Measurements from ENCODE around the gene LRRC4. TPM values are rescaled to one million over a fixed set of nuclear protein-coding genes. Genes with fewer than 3 reads are reported as not detected.
A peak's percentile ranks its signal among the peaks of the same experiment; 100 is the strongest.

LRRC4 gene
- total RNA-seq, 1 donor, result 0.72 TPM

- no peak overlapping the region for H3K27ac ChIP-seq (ENCODE audit: low read depth, low read length)
- DNase-seq (ENCODE audit: insufficient read length, low spot score, missing footprints), result no peak
- H3K9me3 ChIP-seq (ENCODE audit: low read depth, low read length), result no peaks in the 10 kb centered on the region
- no peak overlapping the region for H3K4me2 ChIP-seq (ENCODE audit: insufficient read depth, low read length)
- no peaks in the 10 kb centered on the region for H3K36me3 ChIP-seq (ENCODE audit: insufficient read depth, low read length)
- TF ChIP-seq, protein P1, sequence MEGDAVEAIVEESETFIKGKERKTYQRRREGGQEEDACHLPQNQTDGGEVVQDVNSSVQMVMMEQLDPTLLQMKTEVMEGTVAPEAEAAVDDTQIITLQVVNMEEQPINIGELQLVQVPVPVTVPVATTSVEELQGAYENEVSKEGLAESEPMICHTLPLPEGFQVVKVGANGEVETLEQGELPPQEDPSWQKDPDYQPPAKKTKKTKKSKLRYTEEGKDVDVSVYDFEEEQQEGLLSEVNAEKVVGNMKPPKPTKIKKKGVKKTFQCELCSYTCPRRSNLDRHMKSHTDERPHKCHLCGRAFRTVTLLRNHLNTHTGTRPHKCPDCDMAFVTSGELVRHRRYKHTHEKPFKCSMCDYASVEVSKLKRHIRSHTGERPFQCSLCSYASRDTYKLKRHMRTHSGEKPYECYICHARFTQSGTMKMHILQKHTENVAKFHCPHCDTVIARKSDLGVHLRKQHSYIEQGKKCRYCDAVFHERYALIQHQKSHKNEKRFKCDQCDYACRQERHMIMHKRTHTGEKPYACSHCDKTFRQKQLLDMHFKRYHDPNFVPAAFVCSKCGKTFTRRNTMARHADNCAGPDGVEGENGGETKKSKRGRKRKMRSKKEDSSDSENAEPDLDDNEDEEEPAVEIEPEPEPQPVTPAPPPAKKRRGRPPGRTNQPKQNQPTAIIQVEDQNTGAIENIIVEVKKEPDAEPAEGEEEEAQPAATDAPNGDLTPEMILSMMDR (IDR thresholded peaks at IDR 0.05; ENCODE audit: extremely low read depth, low read depth, low read length), result no peak
- peaks cover 21% of the 10 kb centered on the region for H3K4me1 ChIP-seq (ENCODE audit: insufficient read depth, low read length)
- H3K27me3 ChIP-seq (ENCODE audit: insufficient read depth, low read length), result no peaks in the 10 kb centered on the region
- H3K79me2 ChIP-seq (ENCODE audit: insufficient read depth, low read length), result peaks cover 2% of the 10 kb centered on the region
- H2AFZ ChIP-seq (ENCODE audit: low read length), result no peak overlapping the region
- H4K20me1 ChIP-seq (ENCODE audit: insufficient read depth, low read length), result peaks cover 43% of the 10 kb centered on the region
- no peak overlapping the region for H3K4me3 ChIP-seq (ENCODE audit: insufficient read depth, low read length)
Observed at GRCh38 chr7:128059143-128059988, 28.1 kb upstream of the LRRC4 start.

DNA sequence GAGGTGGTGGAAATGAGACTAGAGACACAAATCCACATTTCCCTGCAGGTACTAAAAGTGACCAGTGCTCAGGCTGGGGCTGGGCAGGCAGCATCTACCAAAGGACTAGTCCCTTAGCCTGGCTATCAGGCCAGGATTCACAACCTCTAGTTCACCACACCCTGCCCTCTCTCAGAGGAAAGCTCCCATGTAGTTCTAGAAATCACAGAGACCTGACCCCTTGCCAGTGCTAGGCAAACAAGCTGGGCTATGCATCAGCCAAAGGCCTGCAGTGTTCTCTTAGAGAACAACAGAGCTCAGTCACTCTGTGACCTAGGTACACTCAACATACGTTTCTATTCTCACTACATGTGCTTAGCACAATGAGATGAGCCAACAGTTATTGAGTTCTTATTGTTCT lies 26.7 kb upstream of the LRRC4 start:
- no peak overlapping the region for H3K4me3 ChIP-seq (ENCODE audit: insufficient read depth, low read length)
- peaks cover 2% of the 10 kb centered on the region for H3K79me2 ChIP-seq (ENCODE audit: insufficient read depth, low read length)
- DNase-seq (ENCODE audit: insufficient read length, low spot score, missing footprints), result no peak
- no peaks in the 10 kb centered on the region for H3K9me3 ChIP-seq (ENCODE audit: low read depth, low read length)
- H3K4me2 ChIP-seq (ENCODE audit: insufficient read depth, low read length), result no peak overlapping the region
- peaks cover 3% of the 10 kb centered on the region for H3K36me3 ChIP-seq (ENCODE audit: insufficient read depth, low read length)
- H4K20me1 ChIP-seq (ENCODE audit: insufficient read depth, low read length), result peaks cover 34% of the 10 kb centered on the region
- peak overlapping the region; percentile 70 for H3K27ac ChIP-seq (ENCODE audit: low read depth, low read length)
- peaks cover 21% of the 10 kb centered on the region for H3K4me1 ChIP-seq (ENCODE audit: insufficient read depth, low read length)
- TF ChIP-seq, protein P1 (IDR thresholded peaks at IDR 0.05; ENCODE audit: extremely low read depth, low read depth, low read length), result no peak
- H2AFZ ChIP-seq (ENCODE audit: low read length), result no peak overlapping the region
- no peaks in the 10 kb centered on the region for H3K27me3 ChIP-seq (ENCODE audit: insufficient read depth, low read length)

DNA sequence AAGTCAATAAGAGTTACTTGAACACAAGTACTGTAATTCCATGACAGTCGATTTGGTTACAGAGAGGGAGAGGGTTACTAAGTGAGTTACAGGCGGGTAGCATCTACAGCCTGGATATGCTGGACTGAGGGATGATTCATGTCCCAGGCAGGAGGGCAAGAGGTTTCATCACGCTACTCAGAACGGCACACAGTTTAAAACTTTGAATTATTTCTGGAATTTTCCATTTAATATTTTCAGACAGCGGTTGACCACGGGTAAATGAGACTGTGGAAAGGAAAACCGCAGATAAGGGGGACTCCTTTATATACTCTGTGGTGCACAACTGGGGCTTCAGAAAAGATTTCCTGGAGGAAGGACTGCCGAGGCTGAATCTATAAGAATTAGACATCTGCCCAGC lies 25.7 kb upstream of the LRRC4 start:
- TF ChIP-seq, protein P1 (IDR thresholded peaks at IDR 0.05; ENCODE audit: extremely low read depth, low read depth, low read length), result no peak
- Histone ChIP-seq H3K36me3 (ENCODE audit: insufficient read depth, low read length) (peaks cover 3% of the 10 kb centered on the region), H3K4me2 (ENCODE audit: insufficient read depth, low read length) (peak overlapping the region; percentile 66), H3K27me3 (ENCODE audit: insufficient read depth, low read length) (no peaks in the 10 kb centered on the region), H3K27ac (ENCODE audit: low read depth, low read length) (peak overlapping the region; percentile 70), H3K4me1 (ENCODE audit: insufficient read depth, low read length) (peaks cover 21% of the 10 kb centered on the region), H4K20me1 (ENCODE audit: insufficient read depth, low read length) (peaks cover 35% of the 10 kb centered on the region), H2AFZ (ENCODE audit: low read length) (no peak overlapping the region), H3K9me3 (ENCODE audit: low read depth, low read length) (no peaks in the 10 kb centered on the region), H3K79me2 (ENCODE audit: insufficient read depth, low read length) (peaks cover 4% of the 10 kb centered on the region), H3K4me3 (ENCODE audit: insufficient read depth, low read length) (no peak overlapping the region)
- DNase-seq (ENCODE audit: insufficient read length, low spot score, missing footprints), result peak; percentile 91

DNA sequence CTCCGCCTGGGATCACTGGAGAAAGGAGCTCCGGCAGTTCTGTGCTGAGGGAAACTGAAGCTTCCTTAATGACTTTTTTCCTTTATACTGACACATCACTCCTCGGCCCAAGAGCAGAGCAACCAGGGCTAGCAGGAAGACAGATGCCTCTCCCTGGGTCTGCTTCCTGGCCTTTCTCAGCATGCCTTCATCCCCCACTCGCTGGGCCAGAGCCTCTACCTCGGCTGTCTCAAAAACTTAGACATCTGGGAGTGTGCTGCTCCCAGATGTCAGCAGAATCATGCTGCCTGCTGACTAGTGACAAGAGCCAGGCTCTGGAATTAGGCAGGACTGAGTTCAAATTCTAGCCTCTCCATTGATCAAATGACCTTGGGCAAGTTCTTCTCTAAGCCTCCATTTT lies 24.4 kb upstream of the LRRC4 start:
- H3K27me3 ChIP-seq (ENCODE audit: insufficient read depth, low read length), result no peaks in the 10 kb centered on the region
- peaks cover 3% of the 10 kb centered on the region for H3K36me3 ChIP-seq (ENCODE audit: insufficient read depth, low read length)
- peaks cover 21% of the 10 kb centered on the region for H3K4me1 ChIP-seq (ENCODE audit: insufficient read depth, low read length)
- H3K27ac ChIP-seq (ENCODE audit: low read depth, low read length), result no peak overlapping the region
- TF ChIP-seq, protein P1 (IDR thresholded peaks at IDR 0.05; ENCODE audit: extremely low read depth, low read depth, low read length), result no peak
- H3K9me3 ChIP-seq (ENCODE audit: low read depth, low read length), result no peaks in the 10 kb centered on the region
- no peak overlapping the region for H3K4me3 ChIP-seq (ENCODE audit: insufficient read depth, low read length)
- H3K4me2 ChIP-seq (ENCODE audit: insufficient read depth, low read length), result no peak overlapping the region
- peaks cover 42% of the 10 kb centered on the region for H4K20me1 ChIP-seq (ENCODE audit: insufficient read depth, low read length)
- H2AFZ ChIP-seq (ENCODE audit: low read length), result no peak overlapping the region
- DNase-seq (ENCODE audit: insufficient read length, low spot score, missing footprints), result no peak
- peaks cover 6% of the 10 kb centered on the region for H3K79me2 ChIP-seq (ENCODE audit: insufficient read depth, low read length)

Measured in osteoblast (primary cell).